ENCODE measurements around the gene MRPS7.

MRPS7 gene

DNA sequence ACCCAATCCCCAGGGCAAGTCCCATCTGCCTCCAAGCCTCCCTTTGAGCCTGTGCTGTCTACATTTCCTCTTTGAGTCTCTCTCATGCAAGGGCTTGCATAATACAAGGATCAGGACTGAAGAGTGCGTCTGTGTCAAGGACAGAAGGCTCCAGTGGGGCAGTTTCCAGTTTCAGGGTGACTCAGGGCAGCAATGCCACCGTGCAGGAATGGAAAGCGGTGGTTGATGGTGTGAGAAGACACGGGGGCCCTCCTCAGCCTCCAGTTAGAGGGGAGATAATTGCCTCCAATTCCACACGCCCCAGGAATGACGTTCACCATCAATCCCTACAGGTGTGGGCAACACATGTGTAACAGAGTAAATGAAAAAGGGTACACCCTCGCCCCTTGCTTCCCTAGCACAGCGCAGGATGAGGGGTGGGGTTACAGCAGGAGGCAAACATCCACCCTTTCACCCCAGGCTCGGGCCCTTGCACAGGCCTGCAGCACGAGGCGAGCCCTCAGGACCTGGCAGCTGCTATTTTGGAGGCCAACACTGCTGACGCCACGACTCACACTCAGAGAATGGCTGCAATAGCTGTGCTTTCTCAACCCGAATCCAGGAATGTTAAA lies 52.4 kb downstream of the MRPS7 start:
- no peak for DNase-seq (ENCODE audit: low spot score)

DNA sequence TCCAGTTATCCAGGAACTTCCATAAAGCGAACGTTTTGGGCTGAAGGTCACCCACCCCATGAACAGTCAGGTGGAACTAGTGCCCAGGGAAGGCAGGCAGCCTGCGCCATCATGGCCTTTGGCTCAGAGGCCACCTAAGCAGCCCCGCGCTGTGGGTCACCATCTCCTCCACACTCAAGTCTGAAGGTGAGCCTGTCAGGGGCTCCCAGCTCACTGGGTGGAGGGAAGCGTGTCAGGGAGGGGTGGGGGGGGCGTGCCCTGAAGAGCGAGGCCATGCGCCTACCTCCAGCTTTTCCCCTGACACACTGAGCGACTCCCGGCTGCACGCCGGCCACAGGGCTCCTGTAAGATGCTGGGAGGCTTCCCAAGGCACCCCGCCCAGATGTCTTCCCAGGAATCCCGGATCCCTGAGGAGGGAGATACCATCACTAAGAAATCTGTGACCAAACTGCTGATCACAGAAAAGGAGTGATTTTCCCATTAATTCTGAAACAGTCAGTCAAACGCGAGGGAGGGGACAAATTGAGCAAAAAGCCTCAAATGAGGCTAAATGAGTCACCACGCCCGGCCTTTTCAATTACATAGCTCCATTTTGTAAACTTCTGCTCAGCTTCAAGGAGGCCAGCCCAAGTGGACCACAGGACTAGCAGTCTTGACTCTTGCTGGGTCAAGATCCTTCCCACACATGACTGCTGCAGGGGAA lies 54.0 kb downstream of the MRPS7 start:
- DNase-seq (ENCODE audit: low spot score): no peak
